HG03135 (cell line): ENCODE data around the gene PIP5K1B.

Source experiments
- ATAC-seq: cut with Tn5 transposase; IDR thresholded peaks from one replicate; pipeline ENCODE4 v1.9.1; 2021; ENCODE audit warnings: mild to moderate bottlenecking, moderate library complexity; ENCODE audit not compliant: unreplicated experiment

PIP5K1B gene

DNA sequence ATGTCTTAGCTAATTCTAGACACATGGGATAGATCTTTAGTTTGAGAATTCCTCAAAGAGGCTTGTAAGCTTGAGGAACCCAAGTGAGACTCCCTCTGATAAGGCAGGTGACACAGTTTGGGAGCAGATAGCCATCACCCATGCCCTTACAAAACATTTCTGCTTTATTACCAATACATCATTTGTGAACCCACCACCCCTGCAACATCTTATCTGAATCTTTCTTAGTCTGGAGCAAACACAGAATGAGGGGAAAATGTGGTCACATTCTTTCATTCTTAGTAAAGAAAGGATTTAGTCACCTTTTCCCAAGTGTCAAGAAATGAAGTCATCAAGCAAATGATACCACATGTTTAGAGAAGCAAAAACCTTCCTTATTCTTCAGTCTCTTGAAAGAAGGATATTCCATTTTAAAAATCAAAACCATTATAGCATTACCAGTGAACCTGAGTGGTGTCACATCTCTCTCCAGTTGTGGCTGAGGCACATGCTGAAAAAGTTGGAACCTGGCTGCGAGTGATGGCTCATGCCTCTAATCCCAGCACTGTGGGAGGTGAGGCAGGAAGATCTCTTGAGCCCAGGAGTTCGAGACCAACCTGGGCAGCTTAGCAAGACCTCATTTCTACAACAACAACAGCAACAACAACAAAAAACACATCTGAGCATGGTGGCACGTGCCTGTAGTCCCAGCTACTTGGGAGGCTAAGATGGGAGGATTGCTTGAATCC is 243.0 kb downstream of the PIP5K1B start:
- no peak for ATAC-seq

DNA sequence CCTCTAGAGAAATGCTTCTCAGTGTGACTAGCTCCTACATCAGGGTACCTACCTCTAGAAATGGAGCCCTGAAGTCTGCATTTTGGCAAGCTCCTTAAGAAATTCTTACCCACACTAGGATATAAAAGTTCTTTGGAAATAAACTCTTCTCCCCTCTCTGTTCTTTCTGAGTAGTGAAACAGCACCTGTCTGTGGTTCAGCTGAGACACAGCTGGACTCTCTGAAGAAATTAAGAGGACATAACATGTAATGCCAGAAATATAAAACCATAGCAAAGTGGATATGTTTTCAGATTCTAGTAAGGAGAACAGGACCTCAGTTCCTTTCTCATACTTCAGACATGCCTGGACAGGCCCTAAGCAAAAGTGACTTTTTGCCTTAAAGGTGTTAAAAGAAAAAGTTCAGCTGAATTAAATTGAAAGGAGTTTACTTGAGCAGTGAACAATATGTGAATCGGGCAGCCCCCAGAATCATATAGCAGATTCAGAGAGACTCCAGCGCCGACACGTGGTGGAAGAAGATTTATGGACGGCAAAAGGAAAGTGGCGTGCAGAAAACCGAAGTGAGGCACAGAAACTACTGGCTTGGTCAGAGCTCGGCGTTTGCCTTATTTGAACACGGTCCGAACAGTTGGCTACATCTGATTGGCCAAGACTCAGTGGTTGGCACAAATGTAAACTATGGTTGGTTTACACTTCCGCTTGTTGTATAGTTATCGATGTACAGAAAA is 244.4 kb downstream of the PIP5K1B start:
- no peak for ATAC-seq

DNA sequence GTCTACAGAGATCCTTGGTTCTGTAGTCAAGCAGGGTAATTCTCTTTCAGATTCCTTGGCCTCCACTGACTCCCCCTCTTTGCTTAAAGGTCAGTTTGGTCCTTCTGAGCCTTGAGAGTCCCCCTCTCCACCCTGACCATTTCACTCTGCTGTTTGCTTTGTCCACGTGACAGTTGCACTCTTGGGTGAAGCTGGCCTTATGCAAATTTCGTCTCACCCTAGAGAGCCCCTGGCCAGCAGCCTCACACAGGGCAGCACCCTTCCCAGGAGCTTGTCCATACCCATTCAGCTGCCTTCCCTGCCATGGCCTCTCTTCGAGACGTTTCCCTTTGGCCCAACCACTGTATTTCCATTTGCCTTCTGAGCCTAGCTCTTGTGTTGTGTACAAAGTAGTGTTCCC is 245.1 kb downstream of the PIP5K1B start:
- no peak for ATAC-seq

DNA sequence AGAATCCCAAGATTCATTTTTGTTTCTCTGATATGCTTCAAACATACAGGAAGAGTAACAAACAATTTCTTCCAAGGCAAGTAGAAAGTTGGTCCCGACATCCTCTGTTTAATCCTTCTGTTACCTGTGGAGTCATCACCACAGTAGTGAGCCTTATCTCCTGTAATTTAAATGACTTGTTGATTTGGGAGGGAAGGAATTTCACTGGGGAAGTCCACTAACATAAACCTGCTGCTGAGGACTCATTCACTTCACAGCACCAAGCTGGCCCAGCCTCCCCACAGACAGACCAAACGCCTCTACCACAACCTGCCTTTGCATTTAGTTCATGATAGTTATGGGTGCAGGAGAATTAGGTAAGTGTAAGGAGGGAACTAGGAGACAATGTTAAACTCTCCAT is 245.6 kb downstream of the PIP5K1B start:
- no peak for ATAC-seq

DNA sequence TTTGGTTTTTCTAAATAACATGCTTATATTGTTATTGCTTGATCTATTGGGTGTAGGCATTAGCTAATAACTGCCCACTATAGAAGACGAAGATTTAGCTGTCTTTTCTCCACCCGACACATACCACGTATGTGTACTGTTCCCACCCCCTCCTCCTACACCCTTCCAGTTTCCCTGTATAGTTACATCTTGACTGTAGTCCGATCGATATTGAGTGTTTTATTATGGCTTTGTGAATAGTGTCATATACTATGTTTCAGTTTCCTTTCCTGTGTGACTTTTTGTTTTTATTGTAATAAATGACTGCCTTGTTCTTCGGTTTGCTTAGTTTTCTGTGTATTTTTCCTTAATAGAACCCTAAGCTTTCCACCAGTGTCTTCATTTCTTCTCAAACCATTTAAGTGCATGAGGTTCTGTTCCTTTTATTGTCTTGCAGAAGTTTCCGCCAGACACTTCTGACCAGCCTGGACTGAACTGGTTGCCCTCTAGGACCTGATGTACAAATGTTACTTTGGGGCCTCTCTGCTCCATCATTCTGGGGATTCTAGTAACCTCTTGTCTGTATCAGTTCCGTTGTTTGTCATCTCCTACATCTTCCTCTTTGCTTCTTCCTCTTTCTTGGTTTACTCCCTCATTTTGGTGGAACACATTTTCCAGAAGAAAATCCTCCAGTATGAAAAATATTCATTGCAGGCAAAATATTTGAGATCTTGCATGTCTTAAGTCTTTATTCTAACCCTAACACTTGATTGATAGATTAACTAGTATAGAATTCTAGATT is 247.0 kb downstream of the PIP5K1B start:
- peak; percentile 75 for ATAC-seq

DNA sequence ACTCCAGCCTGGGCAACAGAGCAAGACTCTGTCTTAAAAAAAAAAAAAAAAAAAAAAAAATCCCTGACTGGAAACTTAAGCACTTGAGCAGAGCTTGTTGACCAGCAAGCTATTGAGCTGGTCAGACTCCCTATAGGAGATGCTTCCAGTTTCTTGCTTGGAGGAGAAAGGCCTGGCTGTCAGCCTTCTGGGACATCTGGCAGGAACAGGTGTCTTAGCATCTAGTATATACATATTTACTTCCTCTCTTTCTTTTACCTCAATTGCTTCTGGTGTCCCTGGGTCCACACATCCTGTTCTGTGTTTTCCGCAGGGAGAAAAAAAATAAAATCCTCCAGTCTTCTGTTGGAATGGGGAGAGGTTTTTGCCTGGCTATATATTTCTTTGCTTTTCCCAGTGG is 248.7 kb downstream of the PIP5K1B start:
- no peak for ATAC-seq

DNA sequence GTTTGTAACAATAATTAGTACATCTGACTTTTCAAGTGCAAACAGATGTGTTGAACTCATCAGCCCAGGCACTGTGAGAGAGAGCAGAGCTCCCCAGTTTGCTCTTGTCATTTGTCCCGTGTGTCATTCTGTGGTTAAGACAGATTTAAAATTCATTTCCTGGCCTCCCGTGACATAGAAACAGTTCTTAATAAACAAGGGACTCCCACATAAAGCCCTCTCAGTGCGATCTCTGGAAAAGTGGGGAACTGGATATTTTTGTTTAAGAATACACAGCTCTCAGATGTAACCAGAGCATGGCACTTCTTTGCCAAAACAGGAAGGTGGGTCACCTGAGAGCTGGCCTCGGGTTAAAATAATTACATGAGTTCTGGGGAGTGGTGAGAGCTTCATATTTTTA is 250.3 kb downstream of the PIP5K1B start:
- ATAC-seq = no peak

DNA sequence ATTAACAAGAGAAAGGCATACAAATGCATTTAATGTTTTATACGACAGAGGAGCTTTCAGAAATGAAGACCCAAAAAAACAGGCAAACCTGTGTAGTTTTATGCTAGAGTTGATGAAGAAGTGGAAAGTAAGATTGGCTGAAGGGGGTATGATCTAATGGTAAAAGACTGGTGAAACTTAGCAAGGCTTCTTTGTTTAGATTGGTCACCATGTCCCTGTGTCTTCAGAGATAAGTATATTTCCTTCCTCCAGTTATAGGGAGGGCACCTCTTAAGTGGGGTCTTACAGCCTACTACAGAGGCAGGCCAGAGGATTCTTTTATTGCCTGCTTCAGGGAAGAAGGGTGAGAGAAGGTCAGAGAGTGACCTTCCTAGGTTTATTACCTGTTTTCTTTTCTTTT is 252.4 kb downstream of the PIP5K1B start:
- ATAC-seq = no peak

DNA sequence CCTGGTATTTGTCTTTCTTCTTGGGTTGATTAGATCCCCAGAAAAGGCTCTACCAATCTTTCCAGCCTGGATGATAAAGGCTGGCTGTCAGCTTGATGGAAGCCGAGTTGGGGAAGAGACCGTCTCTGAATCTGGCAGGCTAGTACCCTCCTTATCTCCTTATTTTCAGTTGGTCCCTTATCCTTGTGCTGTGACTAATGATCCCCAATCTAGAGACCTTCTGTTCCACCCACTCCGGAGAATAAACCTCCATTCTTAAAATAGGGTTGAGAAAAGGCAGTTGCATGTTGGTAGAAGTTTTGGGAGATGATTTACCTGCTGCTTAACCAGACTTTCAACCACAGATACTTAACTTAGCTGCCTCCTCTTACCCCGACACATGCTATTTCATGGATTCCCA is 256.5 kb downstream of the PIP5K1B start:
- ATAC-seq = no peak

DNA sequence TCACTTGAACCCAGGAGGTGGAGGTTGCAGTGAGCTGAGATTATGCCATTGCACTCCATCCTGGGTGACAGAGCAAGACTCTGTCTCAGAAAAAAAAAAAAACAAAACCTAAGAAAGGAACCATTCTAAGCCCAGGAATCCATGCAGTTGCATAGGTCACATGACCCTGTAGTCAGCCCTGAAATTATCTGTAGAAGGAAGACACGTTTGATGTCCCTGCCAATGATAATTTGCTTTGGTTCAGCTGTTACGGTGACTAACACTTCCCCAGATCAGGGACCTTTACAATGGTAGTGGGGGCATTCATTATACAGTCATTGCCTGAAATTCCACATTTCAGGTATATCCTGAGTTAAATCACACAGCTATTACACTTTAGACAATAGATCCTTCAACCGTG is 258.4 kb downstream of the PIP5K1B start:
- no peak for ATAC-seq

DNA sequence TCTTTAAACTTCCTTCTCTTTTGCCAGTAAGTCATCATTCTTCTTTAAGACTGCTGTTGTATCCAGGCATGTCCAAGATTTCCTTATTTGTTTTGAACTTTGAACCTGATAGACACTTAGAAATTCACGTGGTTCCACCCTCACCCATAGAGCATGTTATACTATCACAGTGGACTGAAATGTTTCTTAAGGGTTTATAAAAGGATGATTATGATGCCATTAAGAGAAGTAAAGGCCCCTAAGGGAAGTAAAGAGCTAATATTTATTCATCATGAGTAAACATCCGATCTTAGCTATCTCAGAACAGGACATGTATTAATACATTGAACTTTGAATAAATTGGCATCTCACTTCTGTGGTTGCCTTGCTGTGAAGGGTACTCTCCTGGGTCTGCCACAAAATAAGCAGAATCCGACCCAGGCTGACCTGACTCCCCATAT is 259.1 kb downstream of the PIP5K1B start:
- no peak for ATAC-seq

DNA sequence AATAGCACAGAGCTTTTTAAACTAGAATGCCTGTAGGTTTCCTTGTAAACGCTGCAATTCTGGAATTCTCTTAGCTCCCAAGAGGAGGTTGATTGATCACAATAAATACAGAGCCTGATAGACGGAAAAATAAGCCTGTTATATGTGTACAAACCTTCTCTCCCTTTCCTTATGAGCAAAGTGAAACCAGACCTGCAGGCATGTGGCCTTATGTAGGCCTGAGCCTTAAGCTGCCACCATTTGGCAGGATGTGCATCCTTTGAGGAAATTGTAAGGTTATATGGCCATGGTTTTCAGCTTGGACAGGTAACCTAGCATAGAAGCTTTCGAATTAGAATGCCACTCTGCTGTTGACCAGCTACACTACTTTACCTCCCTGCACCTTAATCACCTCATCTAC is 259.7 kb downstream of the PIP5K1B start:
- no peak for ATAC-seq

DNA sequence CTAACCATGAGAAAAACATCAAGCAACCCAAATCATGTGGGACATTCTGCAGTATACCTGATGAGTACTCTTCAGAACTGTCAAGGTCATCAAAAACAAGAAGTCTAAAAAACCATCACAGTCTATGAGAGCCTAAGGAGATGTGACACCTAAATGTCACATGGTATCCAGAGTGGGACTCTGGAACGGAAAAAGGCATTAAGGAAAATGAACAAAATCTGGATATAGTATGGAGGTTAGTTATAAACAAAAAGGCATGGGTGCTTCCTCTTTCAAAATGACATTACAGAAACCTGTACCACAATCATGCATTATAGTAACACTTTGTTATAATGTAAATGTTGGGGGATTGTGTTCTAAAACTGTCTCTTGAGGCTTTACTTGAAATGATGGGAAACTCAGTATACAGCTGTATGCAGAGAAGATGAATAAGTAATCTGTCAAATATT is 261.5 kb downstream of the PIP5K1B start:
- ATAC-seq = peak; percentile 68

DNA sequence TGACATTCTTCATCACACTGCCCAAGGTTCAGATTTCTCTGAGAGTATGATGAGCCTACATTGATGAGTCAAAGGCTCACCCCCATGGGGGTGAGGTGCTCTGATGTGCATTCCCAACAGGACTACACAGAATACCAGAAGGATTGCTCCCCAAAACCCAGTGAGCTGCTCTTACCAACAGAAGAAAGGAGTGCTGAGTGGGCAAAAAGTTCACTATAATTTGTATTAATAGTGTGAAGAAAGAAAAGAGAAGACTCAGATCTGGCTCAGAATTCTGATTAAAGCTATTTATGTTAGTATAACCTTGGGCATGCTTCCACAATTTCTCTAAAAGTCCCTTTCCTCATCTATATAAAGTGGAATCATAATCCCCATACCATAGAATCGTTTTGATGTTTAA is 262.8 kb downstream of the PIP5K1B start:
- no peak for ATAC-seq

DNA sequence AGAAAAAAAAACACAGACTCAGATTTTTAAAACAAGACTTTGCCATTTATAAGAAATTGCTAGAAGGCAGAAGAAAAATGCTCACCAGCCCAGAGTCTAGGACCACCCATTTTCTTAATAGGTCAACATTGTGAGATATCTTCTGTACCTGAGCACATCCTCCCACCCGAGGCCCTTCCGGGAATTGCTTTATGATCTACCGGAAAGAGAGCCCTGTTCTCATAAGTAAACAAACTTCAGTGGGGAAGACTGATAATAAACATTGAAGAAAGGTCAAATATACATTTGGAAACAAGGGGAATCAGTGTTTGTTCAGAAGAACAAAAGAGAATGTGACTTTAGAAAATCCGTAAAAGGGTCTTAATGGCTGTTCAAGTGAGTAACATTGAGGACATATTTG is 264.5 kb downstream of the PIP5K1B start:
- no peak for ATAC-seq

DNA sequence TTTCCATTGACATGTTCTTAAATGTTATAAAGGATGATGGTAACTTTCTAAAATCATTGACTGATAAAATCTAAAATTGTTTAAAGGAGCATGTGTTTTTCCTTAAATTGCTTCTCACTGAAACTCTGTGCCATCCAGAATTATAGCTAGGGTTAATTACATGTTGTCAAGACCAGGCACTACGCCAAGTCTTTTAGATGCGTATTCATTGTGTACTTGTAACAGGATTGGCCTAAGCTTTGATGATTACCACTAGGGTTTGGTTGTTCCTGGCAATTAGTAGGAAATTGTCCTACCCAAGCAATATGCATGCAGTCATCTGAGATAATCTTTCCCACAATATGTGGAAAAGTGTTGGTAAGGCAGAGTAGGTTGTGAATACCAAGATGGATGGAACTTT is 265.1 kb downstream of the PIP5K1B start:
- no peak for ATAC-seq

DNA sequence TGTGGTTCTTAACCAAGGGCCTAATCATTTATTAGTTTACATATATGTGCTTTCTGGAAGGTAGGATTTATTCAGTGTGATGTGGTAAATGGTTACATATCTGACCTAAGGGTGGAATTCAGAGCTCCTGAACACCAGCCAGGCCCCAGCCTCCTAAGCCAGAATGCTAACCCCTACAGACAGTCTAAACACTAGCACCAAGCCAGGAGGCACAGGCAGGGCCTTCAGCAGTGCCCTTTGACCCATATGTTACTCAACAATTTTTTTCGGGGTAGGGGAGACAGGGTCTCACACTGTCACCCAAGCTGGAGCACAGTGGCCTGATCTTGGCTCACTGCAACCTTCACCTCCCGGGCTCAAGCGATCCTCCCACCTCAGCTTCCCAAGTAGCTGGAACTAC is 268.6 kb downstream of the PIP5K1B start:
- no peak for ATAC-seq

DNA sequence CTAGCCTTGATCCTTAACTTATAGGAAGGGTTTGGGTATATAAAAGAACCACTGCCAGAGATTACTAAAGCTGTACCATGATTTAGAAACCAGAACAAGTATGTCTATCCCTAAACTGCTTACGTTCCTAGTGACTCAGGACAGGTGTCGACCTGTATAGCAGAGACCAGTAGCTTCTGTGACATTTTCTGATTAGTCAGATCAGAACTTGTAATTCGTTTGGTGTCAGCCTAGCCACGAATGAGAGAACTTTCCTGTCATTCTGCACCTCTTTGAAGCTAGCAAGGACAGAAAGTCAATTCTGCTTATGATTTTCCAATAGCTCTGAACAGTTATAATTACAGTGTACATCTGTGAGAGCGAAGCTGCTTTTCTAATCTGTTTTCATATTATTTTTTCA is 269.4 kb downstream of the PIP5K1B start:
- ATAC-seq = peak; percentile 81

DNA sequence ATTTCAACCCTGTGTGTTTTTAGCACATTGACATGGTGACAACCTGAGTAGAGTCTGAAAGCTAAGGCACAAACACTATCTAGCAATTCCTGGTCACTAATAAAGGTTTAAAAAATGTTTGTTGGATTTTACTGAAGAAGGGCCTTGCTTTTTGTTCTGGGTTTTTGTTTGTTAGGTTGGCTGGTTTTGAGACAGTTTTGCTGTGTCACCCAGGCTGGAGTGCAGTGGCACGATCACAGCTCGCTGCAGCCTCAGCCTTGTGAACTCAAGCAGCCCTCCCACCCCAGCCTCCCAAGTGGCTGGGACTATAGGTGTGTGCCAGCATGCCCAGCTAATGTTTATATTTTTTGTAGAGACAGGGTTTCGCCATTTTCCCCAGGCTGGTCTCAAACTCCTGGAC is 269.9 kb downstream of the PIP5K1B start:
- ATAC-seq = no peak

DNA sequence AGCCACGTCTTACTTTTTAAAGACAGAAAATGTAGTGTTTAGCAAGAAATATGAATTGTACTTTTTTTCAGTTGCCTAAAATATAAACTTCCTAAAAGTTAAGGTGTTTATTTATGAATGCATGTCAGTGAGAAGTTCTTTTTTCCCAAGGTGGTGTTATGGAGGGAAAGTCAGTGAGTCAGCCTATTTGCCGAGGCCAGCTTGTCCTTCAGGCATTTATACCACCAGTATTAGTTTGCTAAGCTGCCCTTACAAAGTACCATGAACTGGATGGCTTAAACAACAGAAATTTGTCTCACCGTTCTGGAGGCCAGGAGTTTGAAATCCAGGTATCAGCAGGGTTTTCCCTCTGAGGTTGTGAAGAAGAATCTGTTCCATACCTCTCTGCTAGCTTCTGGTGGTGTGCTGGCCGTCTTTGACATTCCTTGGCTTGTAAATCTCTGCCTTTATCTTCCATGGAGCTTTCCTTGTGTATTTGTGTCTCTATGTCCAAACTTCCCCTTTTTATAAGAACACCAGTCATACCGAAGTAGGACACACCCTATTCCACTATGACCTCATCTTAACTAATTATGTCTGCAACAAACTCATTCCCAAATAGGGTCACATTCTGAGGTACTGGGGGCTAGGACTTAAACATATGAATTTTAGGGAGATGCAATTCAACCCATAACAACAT is 270.5 kb downstream of the PIP5K1B start:
- no peak for ATAC-seq

DNA sequence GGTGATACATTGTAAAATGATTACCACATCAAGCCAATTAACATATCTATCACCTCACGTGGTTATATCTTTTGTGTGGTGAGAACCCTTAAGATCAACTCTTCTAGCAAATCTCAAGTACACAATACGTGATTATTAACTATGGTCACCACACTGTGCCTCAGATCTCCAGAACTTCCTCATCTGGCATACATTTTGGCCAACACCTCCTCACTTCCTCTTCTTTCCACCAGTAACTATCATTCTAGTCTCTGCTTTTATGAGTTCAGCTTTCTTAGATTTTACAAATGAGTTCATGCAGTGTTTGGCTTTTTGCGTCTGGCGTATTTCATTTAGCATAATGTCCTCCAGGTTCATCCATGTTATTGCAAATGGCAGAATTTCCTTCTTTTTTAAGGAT is 273.0 kb downstream of the PIP5K1B start:
- ATAC-seq = no peak
